ENCODE data around the gene KLRF1.

Gene KLRF1

GRCh38 chr12:9784326-9784725 is 43.0 kb upstream of the KLRF1 start:
- no peak for DNase-seq (ENCODE audit: low spot score)
- Histone ChIP-seq H3K4me1 (ENCODE audit: insufficient read depth, poor library complexity, severe bottlenecking) (no peaks in the 10 kb centered on the region), H3K36me3 (ENCODE audit: low read depth) (no peaks in the 10 kb centered on the region), H3K27ac (ENCODE audit: poor library complexity, severe bottlenecking) (no peak overlapping the region), H3K27me3 (ENCODE audit: insufficient read depth, poor library complexity, severe bottlenecking) (no peaks in the 10 kb centered on the region), H3K4me3 (ENCODE audit: severe bottlenecking) (no peak overlapping the region), H3K9me3 (ENCODE audit: severe bottlenecking) (no peaks in the 10 kb centered on the region)
- no peak for TF ChIP-seq CTCF (IDR thresholded peaks at IDR 0.05; ENCODE audit: poor library complexity, severe bottlenecking)
- ATAC-seq (ENCODE audit: low read depth) = no peak

GRCh38 chr12:9784816-9785215 is 42.5 kb upstream of the KLRF1 start:
- H3K9me3 ChIP-seq (ENCODE audit: severe bottlenecking) = no peaks in the 10 kb centered on the region
- no peaks in the 10 kb centered on the region for H3K4me1 ChIP-seq (ENCODE audit: insufficient read depth, poor library complexity, severe bottlenecking)
- DNase-seq (ENCODE audit: low spot score) (no peak), ATAC-seq (ENCODE audit: low read depth) (no peak)
- no peaks in the 10 kb centered on the region for H3K27me3 ChIP-seq (ENCODE audit: insufficient read depth, poor library complexity, severe bottlenecking)
- no peak overlapping the region for H3K27ac ChIP-seq (ENCODE audit: poor library complexity, severe bottlenecking)
- no peak for TF ChIP-seq CTCF (IDR thresholded peaks at IDR 0.05; ENCODE audit: poor library complexity, severe bottlenecking)
- H3K4me3 ChIP-seq (ENCODE audit: severe bottlenecking) = no peak overlapping the region
- H3K36me3 ChIP-seq (ENCODE audit: low read depth) = no peaks in the 10 kb centered on the region

GRCh38 chr12:9786726-9787717 is 40.3 kb upstream of the KLRF1 start:
- no peak overlapping the region for H3K4me3 ChIP-seq (ENCODE audit: severe bottlenecking)
- TF ChIP-seq CTCF (IDR thresholded peaks at IDR 0.05; ENCODE audit: poor library complexity, severe bottlenecking) = no peak
- ATAC-seq (ENCODE audit: low read depth) = no peak
- no peaks in the 10 kb centered on the region for H3K9me3 ChIP-seq (ENCODE audit: severe bottlenecking)
- no peaks in the 10 kb centered on the region for H3K27me3 ChIP-seq (ENCODE audit: insufficient read depth, poor library complexity, severe bottlenecking)
- DNase-seq (ENCODE audit: low spot score) = no peak
- H3K36me3 ChIP-seq (ENCODE audit: low read depth) = no peaks in the 10 kb centered on the region
- no peak overlapping the region for H3K27ac ChIP-seq (ENCODE audit: poor library complexity, severe bottlenecking)
- no peaks in the 10 kb centered on the region for H3K4me1 ChIP-seq (ENCODE audit: insufficient read depth, poor library complexity, severe bottlenecking)

- no peaks in the 10 kb centered on the region for H3K9me3 ChIP-seq (ENCODE audit: severe bottlenecking)
- H3K4me3 ChIP-seq (ENCODE audit: severe bottlenecking) = no peak overlapping the region
- no peak for DNase-seq (ENCODE audit: low spot score)
- H3K27ac ChIP-seq (ENCODE audit: poor library complexity, severe bottlenecking) = no peak overlapping the region
- ATAC-seq (ENCODE audit: low read depth) = no peak
- no peaks in the 10 kb centered on the region for H3K4me1 ChIP-seq (ENCODE audit: insufficient read depth, poor library complexity, severe bottlenecking)
- H3K27me3 ChIP-seq (ENCODE audit: insufficient read depth, poor library complexity, severe bottlenecking) = no peaks in the 10 kb centered on the region
- no peaks in the 10 kb centered on the region for H3K36me3 ChIP-seq (ENCODE audit: low read depth)
- no peak for TF ChIP-seq CTCF (IDR thresholded peaks at IDR 0.05; ENCODE audit: poor library complexity, severe bottlenecking)
These were observed 34.9 kb upstream of the KLRF1 start for GRCh38 chr12:9792185-9792900.

All from RWPE2 (cell line).